LNCaP clone FGC (cell line): Measurements from ENCODE around the gene CHKA.

ENCODE experiments used
- DNase-seq: peaks from one replicate; pipeline ENCODE4 v3.0.0-alpha.2; 2011; ENCODE audit warnings: low read depth
- H3K4me3 ChIP-seq: 2 replicates; pipeline ENCODE4 v1.5.1; 2011; ENCODE audit warnings: mild to moderate bottlenecking, low read depth, low read length, control low read depth
- CTCF ChIP-seq: IDR thresholded peaks from 2 replicates; pipeline ENCODE4 v1.5.1; 2012; ENCODE audit warnings: mild to moderate bottlenecking; ENCODE audit not compliant: control insufficient read depth, insufficient read depth; ENCODE audit errors: extremely low read depth

The CHKA gene

GRCh38 chr11:68163691-68164090, 42.5 kb upstream of the CHKA start:
- DNase-seq: no peak
- no peak overlapping the region for H3K4me3 ChIP-seq

GRCh38 chr11:68160100-68160695, 39.0 kb upstream of the CHKA start:
- H3K4me3 ChIP-seq: no peak overlapping the region
- DNase-seq: no peak
- TF ChIP-seq CTCF: no peak

More at GRCh38 chr11:68163691-68164090, 42.5 kb upstream of the CHKA start:
- no peak for TF ChIP-seq CTCF

- no peak overlapping the region for H3K4me3 ChIP-seq
- DNase-seq: no peak
- TF ChIP-seq CTCF: no peak
Measured at GRCh38 chr11:68159665-68160064, 38.5 kb upstream of the CHKA start.

- DNase-seq: no peak
- TF ChIP-seq CTCF: no peak
- H3K4me3 ChIP-seq: no peak overlapping the region
Measured at GRCh38 chr11:68159161-68159560, 38.0 kb upstream of the CHKA start.

- DNase-seq: no peak
- H3K4me3 ChIP-seq: no peak overlapping the region
- no peak for TF ChIP-seq CTCF
Measured at GRCh38 chr11:68158580-68158979, 37.4 kb upstream of the CHKA start.

- H3K4me3 ChIP-seq: no peak overlapping the region
- TF ChIP-seq CTCF: no peak
- DNase-seq: no peak
Measured at GRCh38 chr11:68153742-68154141, 32.6 kb upstream of the CHKA start.

GRCh38 chr11:68150037-68150436, 28.8 kb upstream of the CHKA start:
- no peak overlapping the region for H3K4me3 ChIP-seq
- TF ChIP-seq CTCF: no peak
- DNase-seq: no peak
